H1 (cell line): ENCODE measurements around the gene RIPPLY3. TPM values are rescaled to one million over a fixed set of nuclear protein-coding genes. Genes with fewer than 3 reads are reported as not detected.

Source experiments
- CTCF ChIA-PET: fragments of 300-600 bp; sonication (Branson Sonifier 250); formaldehyde crosslinking; loops from one replicate; lab custom pipeline; 2021; ENCODE audit not compliant: partially characterized antibody; lab: Charles Lee
- POLR2A ChIA-PET: fragments of 300-600 bp; sonication (Branson Sonifier 250); formaldehyde crosslinking; loops from one replicate; lab custom pipeline; 2021; ENCODE audit warnings: inconsistent platforms; ENCODE audit not compliant: partially characterized antibody; lab: Charles Lee
- DNase-seq, 2 experiments: peaks; one replicate each; pipeline versions ENCODE4 v3.0.0 to v3.0.0-alpha.2; 2010 to 2022; ENCODE audit warnings: low spot score in 2 of 2, low read depth in 1 of 2, mixed read lengths in 1 of 2
- FAIRE-seq: peaks from 2 replicates; lab custom pipeline; 2011; peaks lifted over from hg19 to GRCh38; lab: Jason Lieb, UNC
- H2AFZ ChIP-seq: 2 replicates; pipeline ENCODE4 v1.8.1; 2012; ENCODE audit warnings: low read length, inconsistent platforms
- H2AK5ac ChIP-seq: 2 replicates; pipeline ENCODE4 v1.6.1; 2013; ENCODE audit warnings: low read depth, low read length
- H2BK120ac ChIP-seq: replicated peaks from 2 replicates; pipeline ENCODE3; 2013; ENCODE audit warnings: low read depth, low read length, inconsistent platforms
- H2BK12ac ChIP-seq: 2 replicates; pipeline ENCODE4 v1.6.1; 2013; ENCODE audit warnings: low read depth, low read length
- H2BK15ac ChIP-seq: 2 replicates; pipeline ENCODE4 v1.6.1; 2013; ENCODE audit warnings: low read length
- H2BK20ac ChIP-seq: 2 replicates; pipeline ENCODE4 v1.6.1; 2013; ENCODE audit warnings: low read length
- H2BK5ac ChIP-seq: 2 replicates; pipeline ENCODE4 v1.6.1; 2013; ENCODE audit warnings: low read depth, low read length
- H3K14ac ChIP-seq: 2 replicates; pipeline ENCODE4 v1.6.1; 2013; ENCODE audit warnings: inconsistent platforms; ENCODE audit not compliant: insufficient read length
- H3K18ac ChIP-seq: 2 replicates; pipeline ENCODE4 v1.6.1; 2013; ENCODE audit warnings: low read length; ENCODE audit errors: extremely low read depth
- H3K23ac ChIP-seq: 2 replicates; pipeline ENCODE4 v1.6.1; 2013; ENCODE audit warnings: inconsistent platforms; ENCODE audit not compliant: insufficient read length
- H3K23me2 ChIP-seq: 2 replicates; pipeline ENCODE4 v1.6.1; 2013; ENCODE audit warnings: low read depth, low read length
- H3K27ac ChIP-seq: 2 replicates; pipeline ENCODE4 v1.6.1; 2011; ENCODE audit warnings: low read depth, low read length, inconsistent platforms
- H3K27me3 ChIP-seq, 4 experiments: replicated peaks in 1 of 4; 1 replicate in 1 of 4; 2 replicates in 3 of 4; pipeline versions ENCODE4 v1.6.1 to v1.8.1; 2011 to 2013; ENCODE audit warnings: low read length in 3 of 4, mild to moderate bottlenecking in 3 of 4, inconsistent platforms in 2 of 4, mixed read lengths in 2 of 4, moderate library complexity in 1 of 4; ENCODE audit not compliant: control insufficient read depth in 3 of 4, insufficient read depth in 3 of 4; ENCODE audit errors: extremely low read depth in 1 of 4
- H3K36me3 ChIP-seq, 4 experiments: 2 replicates each; pipeline versions ENCODE4 v1.6.1 to v1.8.1; 2011 to 2013; ENCODE audit warnings: mild to moderate bottlenecking in 4 of 4, low read length in 3 of 4, moderate library complexity in 2 of 4, control low read depth in 1 of 4, inconsistent platforms in 1 of 4; ENCODE audit not compliant: insufficient read depth in 4 of 4, control insufficient read depth in 2 of 4
- H3K4ac ChIP-seq: replicated peaks from 2 replicates; pipeline ENCODE3; 2013; ENCODE audit warnings: low read length, low read depth, mixed read lengths, inconsistent platforms; ENCODE audit not compliant: insufficient read length
- H3K4me1 ChIP-seq, 4 experiments: replicated peaks in 1 of 4; 1 replicate in 1 of 4; 2 replicates in 3 of 4; pipeline versions ENCODE4 v1.6.1 to v1.8.1; 2011 to 2013; ENCODE audit warnings: low read length in 3 of 4, inconsistent platforms in 2 of 4, mixed read lengths in 1 of 4; ENCODE audit not compliant: insufficient read depth in 4 of 4, control insufficient read depth in 3 of 4
- H3K4me2 ChIP-seq, 2 experiments: 2 replicates each; pipeline versions ENCODE4 v1.6.1 to v1.8.1; 2011 to 2013; ENCODE audit warnings: low read depth in 2 of 2, low read length in 2 of 2, control low read depth in 1 of 2, inconsistent platforms in 1 of 2, mild to moderate bottlenecking in 1 of 2; ENCODE audit not compliant: insufficient read depth in 1 of 2
- H3K4me3 ChIP-seq, 4 experiments: fragments of 200-600, 300-600 bp in 1 of 4; sonication (generic), shearing (Covaris generic), sonication (Bioruptor Twin) in 1 of 4; 2 replicates each; pipeline versions ENCODE4 v1.5.1 to v1.8.1; 2011 to 2016; ENCODE audit warnings: low read length in 4 of 4, low read depth in 3 of 4, control low read depth in 2 of 4, inconsistent platforms in 2 of 4, mild to moderate bottlenecking in 2 of 4, mixed read lengths in 1 of 4, moderate library complexity in 1 of 4; ENCODE audit not compliant: insufficient read depth in 2 of 4; ENCODE audit errors: extremely low read depth in 1 of 4
- H3K56ac ChIP-seq: replicated peaks from 2 replicates; pipeline ENCODE3; 2013; ENCODE audit warnings: low read depth, mild to moderate bottlenecking, mixed read lengths, low read length, inconsistent platforms; ENCODE audit not compliant: insufficient read length
- H3K79me1 ChIP-seq: 2 replicates; pipeline ENCODE4 v1.6.1; 2013; ENCODE audit warnings: low read depth, low read length, control low read depth
- H3K79me2 ChIP-seq, 2 experiments: 2 replicates each; pipeline versions ENCODE4 v1.6.1 to v1.8.1; 2012 to 2013; ENCODE audit warnings: low read length in 2 of 2, mild to moderate bottlenecking in 2 of 2, inconsistent platforms in 1 of 2; ENCODE audit not compliant: insufficient read depth in 2 of 2, control insufficient read depth in 1 of 2
- H3K9ac ChIP-seq, 4 experiments: replicated peaks in 1 of 4; 1 replicate in 1 of 4; 2 replicates in 3 of 4; pipeline versions ENCODE4 v1.6.1 to v1.8.1; 2011 to 2013; ENCODE audit warnings: low read depth in 3 of 4, low read length in 3 of 4, control low read depth in 2 of 4, mild to moderate bottlenecking in 2 of 4, moderate library complexity in 2 of 4, inconsistent platforms in 1 of 4; ENCODE audit errors: extremely low read depth in 1 of 4
- H3K9me3 ChIP-seq, 2 experiments: 2 replicates each; pipeline versions ENCODE4 v1.6.1 to v1.8.1; 2012 to 2013; ENCODE audit warnings: mild to moderate bottlenecking in 2 of 2, moderate library complexity in 2 of 2, control low read depth in 1 of 2, inconsistent platforms in 1 of 2, low read depth in 1 of 2, low read length in 1 of 2, mixed read lengths in 1 of 2; ENCODE audit not compliant: insufficient read depth in 2 of 2
- H4K20me1 ChIP-seq, 2 experiments: replicated peaks in 1 of 2; 2 replicates each; pipeline versions ENCODE3 to v1.8.1; 2011 to 2013; ENCODE audit warnings: inconsistent platforms in 2 of 2, low read length in 2 of 2, mild to moderate bottlenecking in 1 of 2; ENCODE audit not compliant: insufficient read depth in 2 of 2, control insufficient read depth in 1 of 2
- H4K5ac ChIP-seq: 2 replicates; pipeline ENCODE4 v1.6.1; 2013; ENCODE audit warnings: low read length, low read depth, mixed read lengths, inconsistent platforms; ENCODE audit not compliant: insufficient read length
- H4K8ac ChIP-seq: 2 replicates; pipeline ENCODE4 v1.8.0; 2013; ENCODE audit warnings: mild to moderate bottlenecking, moderate library complexity, low read length, inconsistent platforms; ENCODE audit not compliant: insufficient read depth; ENCODE audit errors: extremely low read depth
- H4K91ac ChIP-seq: replicated peaks from 2 replicates; pipeline ENCODE3; 2013; ENCODE audit warnings: low read length, mixed read lengths, inconsistent platforms; ENCODE audit not compliant: insufficient read length
- ASH2L ChIP-seq: fragments of 200-600, 300-600 bp; sonication (generic); IDR thresholded peaks from one replicate; pipeline ENCODE4 v1.7.1; 2017; ENCODE audit warnings: low read length
- ATF3 ChIP-seq: IDR thresholded peaks from 2 replicates; pipeline ENCODE4 v1.6.1; 2011; ENCODE audit warnings: low read depth, mild to moderate bottlenecking, low read length; ENCODE audit not compliant: insufficient read depth
- BACH1 ChIP-seq: IDR thresholded peaks from 2 replicates; pipeline ENCODE4 v1.6.1; 2012; ENCODE audit warnings: low read length, improper control_type of control experiment
- CEBPB ChIP-seq: IDR thresholded peaks from 2 replicates; pipeline ENCODE4 v1.6.1; 2012; ENCODE audit warnings: low read depth, low read length
- CHD2 ChIP-seq: IDR thresholded peaks from 2 replicates; pipeline ENCODE4 v1.6.1; 2012; ENCODE audit warnings: low read length, improper control_type of control experiment
- CREB1 ChIP-seq: IDR thresholded peaks from 2 replicates; pipeline ENCODE4 v1.6.1; 2012; ENCODE audit warnings: inconsistent platforms
- CTBP2 ChIP-seq: IDR thresholded peaks from 2 replicates; pipeline ENCODE4 v1.7.0; 2011; ENCODE audit warnings: borderline replicate concordance, mild to moderate bottlenecking, moderate library complexity, mixed read lengths, low read length; ENCODE audit not compliant: insufficient read depth, insufficient read length
- EZH2 ChIP-seq: fragments of 200-600 bp; sonication (generic); IDR thresholded peaks from 2 replicates; pipeline ENCODE4 v1.7.1; 2012; ENCODE audit warnings: low read depth, mild to moderate bottlenecking, moderate library complexity, low read length, inconsistent platforms; ENCODE audit not compliant: severe bottlenecking
- JUND ChIP-seq: IDR thresholded peaks from 2 replicates; pipeline ENCODE4 v1.6.1; 2011; ENCODE audit warnings: mild to moderate bottlenecking, improper control_type of control experiment, low read length
- KDM4A ChIP-seq: IDR thresholded peaks from one replicate; pipeline ENCODE4 v1.7.1; 2012; ENCODE audit warnings: low read depth, mild to moderate bottlenecking, moderate library complexity, low read length, inconsistent platforms; ENCODE audit not compliant: severe bottlenecking
- PHF8 ChIP-seq: fragments of 200-600 bp; sonication (generic); conservative IDR thresholded peaks from 2 replicates; pipeline ENCODE4 v1.7.1; 2012; ENCODE audit warnings: low read depth, mild to moderate bottlenecking, inconsistent platforms, low read length, moderate library complexity
- RFX5 ChIP-seq: IDR thresholded peaks from 2 replicates; pipeline ENCODE4 v1.6.1; 2011; ENCODE audit warnings: low read depth, low read length, improper control_type of control experiment, borderline replicate concordance
- SIN3A ChIP-seq, 2 experiments: IDR thresholded peaks in 1 of 2; conservative IDR thresholded peaks in 1 of 2; 2 replicates each; pipeline ENCODE4 v1.6.1; 2011 to 2012; ENCODE audit warnings: low read length in 2 of 2, improper control_type of control experiment in 1 of 2, low read depth in 1 of 2, mild to moderate bottlenecking in 1 of 2
- SIRT6 ChIP-seq: IDR thresholded peaks from one replicate; pipeline ENCODE4 v1.7.1; 2012; ENCODE audit warnings: low read length, inconsistent platforms
- SP4 ChIP-seq: IDR thresholded peaks from 2 replicates; pipeline ENCODE4 v1.6.1; 2012; ENCODE audit warnings: low read length, inconsistent platforms
- whole genome bisulfite sequencing, 2 experiments: shearing (Covaris generic) in 1 of 2; methylation state at CpG; one replicate each; pipeline versions ENCODE4 v1.1.6 to v1.1.7; 2013 to 2015; ENCODE audit warnings: low lambda C conversion rate in 2 of 2, mixed read lengths in 2 of 2, inconsistent platforms in 1 of 2, low coverage in 1 of 2, missing lambda C conversion rate in 1 of 2; ENCODE audit not compliant: insufficient replicate concordance in 2 of 2, insufficient coverage in 1 of 2, insufficient read length in 1 of 2; ENCODE audit errors: extremely low coverage in 1 of 2, missing lambda C conversion rate in 1 of 2; 5-methylcytosine and 5-hydroxymethylcytosine counted together
- polyA plus RNA-seq, 7 experiments: library from polyadenylated mRNA; depleted of rRNA in 3 of 7; stranded (reverse) in 5 of 7; unstranded in 2 of 7; fragments of >200 nt in 5 of 7; fragments of 200-250 nt in 2 of 7; gene quantifications; 1 replicate in 5 of 7; 2 replicates in 1 of 7; 4 replicates in 1 of 7; pipeline versions ENCODE4 v1.2.1 to v1.2.3, GENCODE V29; 2011 to 2013; ENCODE audit warnings: missing spikeins in 2 of 7, mixed read lengths in 2 of 7
- total RNA-seq: library from RNA; stranded (reverse); fragmentation: NEBNext Ultra II Directional; extraction: Animal tissue kit (Norgen Biotek cat#: 25700); gene quantifications from 2 replicates; pipeline ENCODE4 v1.2.1, GENCODE V29; 2021

Gene RIPPLY3
- total and polyA plus RNA-seq, 2 of the 8 experiments (the other 6 are each of a cell fraction or from before 2014, with no cell fraction given): 2.0 to 2.2 TPM

- DNase-seq (no peak), FAIRE-seq (no peak)
- no peak overlapping the region for H4K91ac ChIP-seq
- H3K4me1 ChIP-seq: peaks cover 0 to 4% (median 0%) of the 10 kb centered on the region in 4 experiments; a peak in 2 of 7 replicates
- no peak overlapping the region for H2AK5ac ChIP-seq
- H3K79me2 ChIP-seq: no peaks in the 10 kb centered on the region
- no peak overlapping the region for H2BK20ac ChIP-seq
- H3K14ac ChIP-seq: no peak overlapping the region
- H3K56ac ChIP-seq: no peak overlapping the region
- no peaks in the 10 kb centered on the region for H3K79me1 ChIP-seq
- H3K4me3 ChIP-seq: no peak overlapping the region
- no peak for TF ChIP-seq CREB1
- no peak for TF ChIP-seq SIN3A (conservative IDR thresholded peaks at IDR 0.05 in 1 of 2, IDR thresholded peaks at IDR 0.05 in 1 of 2; ENCODE audit: low read depth in 1 of 2, low read length in 2 of 2)
- TF ChIP-seq SIRT6: no peak
- TF ChIP-seq EZH2: no peak
- no peak for TF ChIP-seq SP4
- TF ChIP-seq KDM4A: no peak
- TF ChIP-seq CHD2: no peak
- TF ChIP-seq JUND: no peak
- no peak for TF ChIP-seq PHF8
- TF ChIP-seq CEBPB: no peak
- no peak for TF ChIP-seq ATF3
- no peak for TF ChIP-seq ASH2L
- TF ChIP-seq RFX5: no peak
- no peak for TF ChIP-seq CTBP2
- TF ChIP-seq BACH1: no peak
- ChIA-PET POLR2A (no interaction called here), CTCF (interaction anchor here (0.6 to 0.9 kb wide), 2 partner anchors 52 to 174 kb away, joined by 3 read pairs; no protein-coding TSS in a partner anchor)
- no peak overlapping the region for H2BK5ac ChIP-seq
- no peak overlapping the region for H2BK120ac ChIP-seq
- H4K20me1 ChIP-seq: peaks cover 0 to 1% of the 10 kb centered on the region in 2 experiments
- H3K36me3 ChIP-seq: no peaks in the 10 kb centered on the region
- H4K8ac ChIP-seq: no peak overlapping the region
- no peak overlapping the region for H4K5ac ChIP-seq
- WGBS, 2 experiments: 91% methylated on average over 4 of the region's 4 CpGs; no CpG with 5 or more reads in 1 of the 2 experiments
- H3K9ac ChIP-seq: no peak overlapping the region
- no peak overlapping the region for H3K18ac ChIP-seq
- no peak overlapping the region for H2BK12ac ChIP-seq
- no peaks in the 10 kb centered on the region for H3K9me3 ChIP-seq
- no peak overlapping the region for H3K4ac ChIP-seq
- peaks cover 0 to 32% (median 14%) of the 10 kb centered on the region in 4 experiments; a peak in 6 of 7 replicates for H3K27me3 ChIP-seq
- H2AFZ ChIP-seq: no peak overlapping the region
- H3K4me2 ChIP-seq: no peak overlapping the region
- H2BK15ac ChIP-seq: no peak overlapping the region
- no peak overlapping the region for H3K27ac ChIP-seq
- H3K23ac ChIP-seq: no peak overlapping the region
- H3K23me2 ChIP-seq: no peaks in the 10 kb centered on the region
These were observed 29.7 kb downstream of the RIPPLY3 start for GRCh38 chr21:37036177-37036576.
